GM21528 (cell line): ENCODE measurements around the gene TSR2.

ENCODE experiments used
- ATAC-seq: cut with Tn5 transposase; IDR thresholded peaks from one replicate; pipeline ENCODE4 v1.9.1; 2021; ENCODE audit warnings: mild to moderate bottlenecking, moderate library complexity; ENCODE audit not compliant: unreplicated experiment, low FRiP score

The TSR2 gene

GRCh38 chrX:54439960-54440871 lies at the start of gene TSR2:
TSR2 (plus strand) TSS chrX:54440404; CDS start chrX:54440422, 18 bp downstream.
- peak; percentile 98 for ATAC-seq

- no peak for ATAC-seq
Observed at GRCh38 chrX:54397113-54397512, 43.1 kb upstream of the TSR2 start.

GRCh38 chrX:54407266-54407665 lies 32.9 kb upstream of the TSR2 start:
- no peak for ATAC-seq

GRCh38 chrX:54411732-54412131 lies 28.5 kb upstream of the TSR2 start:
- ATAC-seq, result no peak

- no peak for ATAC-seq
Observed at GRCh38 chrX:54413753-54414152, 26.5 kb upstream of the TSR2 start.

DNA sequence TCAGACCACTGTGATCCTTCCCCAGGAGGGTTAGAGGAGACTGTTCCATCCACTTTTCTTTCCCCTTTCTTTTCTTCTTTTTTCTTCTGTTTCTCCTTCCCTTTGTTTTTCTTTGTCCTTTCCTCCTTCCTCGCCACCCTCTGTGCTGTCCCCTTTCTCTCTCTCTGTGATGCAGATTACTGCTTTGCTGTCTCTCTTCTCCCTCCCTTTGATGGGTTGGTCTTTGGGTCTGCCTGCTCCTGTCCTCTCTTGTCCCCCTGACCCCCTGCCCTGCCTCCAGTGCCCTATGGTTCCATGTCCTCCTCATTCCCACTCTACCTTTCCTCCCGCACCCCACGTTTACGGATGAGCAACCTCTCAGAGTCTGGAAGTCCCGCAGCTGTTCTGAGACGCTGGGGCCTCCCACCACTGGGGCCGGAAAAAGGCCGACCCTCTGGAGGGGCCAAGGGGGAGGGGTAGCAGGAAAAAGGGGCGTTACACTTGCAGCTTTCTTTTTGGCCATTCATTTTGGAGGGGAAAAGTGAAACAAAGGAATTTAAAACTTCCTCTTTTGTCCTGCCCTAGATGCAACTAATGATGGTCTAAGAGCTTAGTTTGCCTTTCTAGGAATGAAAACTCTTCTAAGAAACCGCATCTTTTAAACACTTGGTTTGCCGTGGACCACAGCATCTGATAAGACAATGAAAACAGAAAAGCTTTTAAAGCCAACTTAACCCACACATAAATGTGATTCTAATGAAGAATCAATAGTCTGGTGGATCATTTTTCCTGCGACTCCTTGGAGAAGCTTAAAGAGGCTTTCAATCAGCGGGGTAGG lies 24.5 kb upstream of the TSR2 start:
- no peak for ATAC-seq

DNA sequence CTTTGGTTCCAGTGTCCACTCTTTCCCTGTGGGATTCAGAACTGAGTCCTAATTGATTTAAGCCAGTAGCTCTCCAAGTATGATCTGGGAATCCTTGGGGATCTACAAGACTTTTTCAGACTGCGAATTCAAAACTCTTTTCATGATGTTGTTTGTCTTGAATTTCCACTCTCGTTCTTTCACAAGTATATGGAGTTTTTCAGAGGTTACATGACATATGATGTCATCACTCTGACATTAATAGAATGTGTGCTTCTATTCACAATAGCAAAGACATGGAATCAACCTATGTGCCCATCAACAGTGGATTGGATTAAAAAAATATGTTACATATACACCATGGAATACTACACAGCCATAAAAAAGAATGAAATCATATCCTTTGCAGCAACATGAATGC lies 23.2 kb upstream of the TSR2 start:
- no peak for ATAC-seq

GRCh38 chrX:54419559-54420302 lies 20.5 kb upstream of the TSR2 start:
- ATAC-seq, result no peak

DNA sequence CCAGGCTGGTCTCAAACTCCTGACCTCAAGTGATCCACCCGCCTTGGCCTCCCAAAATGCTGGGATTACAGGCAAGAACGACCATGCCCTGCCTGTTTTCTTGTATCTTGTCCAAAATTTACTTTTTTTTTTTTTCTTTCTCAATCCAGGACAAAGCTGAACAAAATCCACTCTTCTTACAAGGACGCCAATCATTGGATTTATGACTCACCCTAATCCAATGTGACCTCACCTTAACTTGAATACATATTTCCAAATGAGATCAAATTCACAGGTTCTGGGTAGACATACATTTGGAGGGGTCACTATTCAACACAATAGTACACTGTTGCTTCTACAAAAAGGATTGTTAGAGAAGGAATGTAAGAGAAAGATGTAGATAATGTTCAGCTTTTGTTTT lies 18.0 kb upstream of the TSR2 start:
- ATAC-seq, result no peak

DNA sequence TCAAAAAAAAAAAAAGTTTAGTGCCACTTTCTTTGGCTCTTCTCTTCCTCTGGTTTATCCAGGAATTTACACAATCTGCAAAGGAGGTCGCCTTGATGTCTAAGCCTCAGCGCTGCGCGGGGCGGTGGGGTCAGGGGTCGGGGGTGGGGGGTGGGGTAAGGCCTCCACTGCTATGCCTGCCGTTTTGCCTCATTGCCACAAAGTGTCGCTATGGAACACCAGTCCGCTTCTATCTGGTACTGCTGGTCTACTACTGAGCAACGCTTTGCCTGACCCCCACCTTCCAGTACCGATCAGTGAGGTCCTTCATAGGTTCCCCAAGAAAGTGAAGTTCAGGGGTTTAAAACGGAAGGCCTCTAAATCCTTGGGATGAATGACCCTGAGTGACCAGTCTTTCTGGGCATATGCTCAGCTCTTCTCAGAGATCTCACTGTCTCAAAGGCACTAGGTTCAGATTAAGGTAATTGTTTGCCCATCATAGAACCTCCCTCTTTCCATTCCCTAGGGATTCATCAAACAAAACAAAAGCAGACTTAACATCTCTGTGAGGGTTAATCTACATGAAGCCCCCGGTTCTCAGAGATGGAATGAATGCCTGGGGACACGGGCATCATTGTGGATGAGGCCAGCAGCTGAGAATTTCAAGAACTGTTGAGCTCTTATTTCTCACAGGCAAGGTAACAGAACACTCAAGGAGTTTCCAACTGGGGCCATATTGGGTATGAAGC lies 16.9 kb upstream of the TSR2 start:
- no peak for ATAC-seq

- no peak for ATAC-seq
Observed at GRCh38 chrX:54427837-54428424, 12.3 kb upstream of the TSR2 start.

DNA sequence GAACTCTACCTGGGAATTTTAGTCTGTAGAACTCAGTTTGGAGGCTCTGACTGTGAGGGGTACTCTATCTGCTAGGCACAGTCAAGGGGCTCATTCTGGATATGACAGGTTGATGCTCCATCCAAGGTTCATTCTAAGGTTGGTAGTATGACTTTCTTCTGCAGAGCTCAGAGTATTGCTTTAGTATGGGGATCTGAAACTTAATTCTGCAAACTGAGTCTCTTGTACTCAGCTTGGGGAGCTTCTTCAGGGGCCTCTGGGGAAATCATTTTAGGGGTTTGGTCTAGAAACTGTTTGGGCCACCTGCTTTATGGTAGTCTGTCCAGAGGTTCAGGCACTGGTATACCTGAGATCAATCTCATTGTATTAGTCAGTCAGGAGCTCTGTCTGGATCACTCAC lies 9.7 kb upstream of the TSR2 start:
- ATAC-seq, result no peak

GRCh38 chrX:54435121-54435520 lies 5.1 kb upstream of the TSR2 start:
- no peak for ATAC-seq

- ATAC-seq, result no peak
Observed at GRCh38 chrX:54442790-54443189, 2.6 kb downstream of the TSR2 start.

GRCh38 chrX:54444752-54445151 lies 4.5 kb downstream of the TSR2 start:
- no peak for ATAC-seq

GRCh38 chrX:54446084-54446483 lies 5.9 kb downstream of the TSR2 start:
- ATAC-seq, result no peak

DNA sequence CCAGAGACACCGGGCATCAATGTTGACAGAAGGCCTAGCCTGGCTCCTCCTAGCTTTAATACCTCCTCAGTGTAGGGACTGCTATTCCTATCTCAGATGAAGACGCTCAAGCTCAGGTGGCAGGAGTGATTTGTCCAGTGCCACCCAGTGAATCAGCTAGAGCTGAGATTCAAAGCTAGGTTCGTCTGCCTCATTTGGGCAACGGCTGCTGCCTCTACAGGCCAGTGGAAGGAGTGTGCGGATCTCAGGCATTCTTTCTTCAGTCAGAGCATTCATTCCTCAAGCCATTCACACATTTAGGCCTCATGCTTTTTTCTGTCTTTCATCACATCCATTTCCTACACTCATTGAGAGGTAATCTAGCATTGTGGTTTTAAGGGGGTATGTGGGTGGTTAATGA lies 7.3 kb downstream of the TSR2 start:
- no peak for ATAC-seq

- ATAC-seq, result no peak
Observed at GRCh38 chrX:54449929-54450328, 9.7 kb downstream of the TSR2 start.

- ATAC-seq, result no peak
Observed at GRCh38 chrX:54452920-54453319, 12.7 kb downstream of the TSR2 start.
